HCT116 (cell line): ENCODE results near the gene TRAF3IP1. TPM values are rescaled to one million over a fixed set of nuclear protein-coding genes. Genes with fewer than 3 reads are reported as not detected.

ENCODE experiments used
- ATAC-seq: fragments of 200-7000 bp; cut with Tn5 transposase; 2 replicates; pipeline ENCODE4 v1.9.1; 2020; ENCODE audit warnings: mild to moderate bottlenecking, moderate library complexity
- BruUV-seq: library from RNA; stranded (reverse); fragments of 400-500 nt; replicated peaks from 2 replicates; lab custom pipeline; 2021; lab: Mats Ljungman, UMichigan
- CTCF ChIA-PET: fragments of 300-600 bp; sonication (Branson Sonifier 250); formaldehyde crosslinking; loops from one replicate; lab custom pipeline; 2021; ENCODE audit warnings: antibody characterized with exemption; lab: Charles Lee
- POLR2A ChIA-PET: fragments of 300-600, 350-600 bp; sonication (Branson Sonifier 250); formaldehyde crosslinking; loops from one replicate; lab custom pipeline; 2021; ENCODE audit warnings: antibody characterized with exemption; lab: Charles Lee
- RAD21 ChIA-PET, 2 experiments: fragments of 300-600 bp; sonication (Branson Sonifier 250); formaldehyde crosslinking; loops; one replicate each; lab custom pipeline; 2023; ENCODE audit warnings: low total read pairs in 2 of 2; ENCODE audit not compliant: uncharacterized antibody in 2 of 2, unreplicated experiment in 2 of 2, low non-redundant PET in 1 of 2; lab: Charles Lee
- DNase-seq: peaks from one replicate; pipeline ENCODE4 v3.0.0-alpha.2; 2010; ENCODE audit warnings: low read depth, low spot score
- H2AFZ ChIP-seq: fragments of 200-600 bp; shearing (Covaris generic), sonication (generic); 2 replicates; pipeline ENCODE4 v1.6.1; 2017; ENCODE audit warnings: low read depth, mixed run types, mixed read lengths, antibody characterized with exemption, low read length; ENCODE audit not compliant: poor library complexity, severe bottlenecking
- H3K27ac ChIP-seq: 2 replicates; pipeline ENCODE4 v1.5.1; 2012; ENCODE audit warnings: low read depth, low read length
- H3K27me3 ChIP-seq: fragments of 200-600 bp; sonication (generic); 2 replicates; pipeline ENCODE4 v1.6.1; 2016; ENCODE audit warnings: mixed run types, low read length, mixed read lengths; ENCODE audit not compliant: insufficient read depth
- H3K36me3 ChIP-seq, 2 experiments: fragments of 200-500 bp in 1 of 2; fragments of 200-600 bp in 1 of 2; sonication (Bioruptor generic) in 1 of 2; sonication (generic) in 1 of 2; 2 replicates each; pipeline versions ENCODE4 v1.5.1 to v1.6.1; 2014 to 2016; ENCODE audit warnings: low read length in 2 of 2, inconsistent platforms in 1 of 2, mixed read lengths in 1 of 2, mixed run types in 1 of 2; ENCODE audit not compliant: insufficient read depth in 2 of 2, control insufficient read depth in 1 of 2
- H3K4me1 ChIP-seq, 2 experiments: fragments of 200-600 bp in 1 of 2; sonication (generic) in 1 of 2; 2 replicates each; pipeline versions ENCODE4 v1.5.1 to v1.6.1; 2012 to 2017; ENCODE audit warnings: low read length in 2 of 2, inconsistent platforms in 1 of 2, mild to moderate bottlenecking in 1 of 2, mixed read lengths in 1 of 2, mixed run types in 1 of 2, moderate library complexity in 1 of 2; ENCODE audit not compliant: insufficient read depth in 2 of 2, control insufficient read depth in 1 of 2
- H3K4me2 ChIP-seq: fragments of 200-600 bp; sonication (generic); 2 replicates; pipeline ENCODE4 v1.6.1; 2017; ENCODE audit warnings: mixed run types, low read length, mixed read lengths
- H3K4me3 ChIP-seq, 2 experiments: fragments of 200-600 bp in 1 of 2; sonication (generic) in 1 of 2; replicated peaks in 1 of 2; 2 replicates each; pipeline ENCODE4 v1.5.1; 2011 to 2016; ENCODE audit warnings: low read length in 2 of 2, control low read depth in 1 of 2, low read depth in 1 of 2, mild to moderate bottlenecking in 1 of 2, mixed read lengths in 1 of 2, mixed run types in 1 of 2
- H3K79me2 ChIP-seq: fragments of 200-600 bp; sonication (generic); 2 replicates; pipeline ENCODE4 v1.6.1; 2017; ENCODE audit warnings: mild to moderate bottlenecking, mixed run types, low read length, moderate library complexity, mixed read lengths; ENCODE audit not compliant: insufficient read depth
- H3K9ac ChIP-seq: fragments of 200-600 bp; sonication (generic); 2 replicates; pipeline ENCODE4 v1.6.1; 2016; ENCODE audit warnings: low read length, mixed read lengths
- H3K9me2 ChIP-seq: fragments of 200-600 bp; sonication (generic), shearing (Covaris generic); 2 replicates; pipeline ENCODE4 v1.6.1; 2017; ENCODE audit warnings: mixed run types, mild to moderate bottlenecking, moderate library complexity; ENCODE audit not compliant: insufficient read depth
- H3K9me3 ChIP-seq, 2 experiments: fragments of 200-500 bp in 1 of 2; fragments of 200-600 bp in 1 of 2; sonication (Bioruptor generic) in 1 of 2; sonication (generic) in 1 of 2; 2 replicates each; pipeline ENCODE4 v1.6.1; 2014 to 2017; ENCODE audit warnings: low read length in 2 of 2, mixed read lengths in 2 of 2, inconsistent platforms in 1 of 2, low read depth in 1 of 2, mild to moderate bottlenecking in 1 of 2, mixed run types in 1 of 2, moderate library complexity in 1 of 2; ENCODE audit not compliant: control insufficient read depth in 1 of 2, insufficient read depth in 1 of 2
- H4K20me1 ChIP-seq: fragments of 200-600 bp; sonication (generic), shearing (Covaris generic); 2 replicates; pipeline ENCODE4 v1.6.1; 2017; ENCODE audit warnings: mixed run types, mild to moderate bottlenecking, moderate library complexity; ENCODE audit not compliant: insufficient read depth
- CBX3 ChIP-seq: IDR thresholded peaks from 2 replicates; pipeline ENCODE4 v1.6.1; 2012; ENCODE audit warnings: low read depth
- CTCF ChIP-seq, 3 experiments: fragments of 200-600 bp in 1 of 3; sonication (generic) in 1 of 3; IDR thresholded peaks in 2 of 3; conservative IDR thresholded peaks in 1 of 3; 2 replicates each; pipeline ENCODE4 v1.5.1; 2012 to 2017; ENCODE audit warnings: low read depth in 2 of 3, low read length in 2 of 3, antibody characterized with exemption in 1 of 3, borderline replicate concordance in 1 of 3, control low read depth in 1 of 3, mild to moderate bottlenecking in 1 of 3, mixed read lengths in 1 of 3, mixed run types in 1 of 3, moderate library complexity in 1 of 3; ENCODE audit not compliant: insufficient read depth in 1 of 3
- EZH2phosphoT487 ChIP-seq: fragments of 200-600 bp; IDR thresholded peaks from 2 replicates; pipeline ENCODE4 v1.6.1; 2018; ENCODE audit warnings: antibody characterized with exemption, borderline replicate concordance
- REST ChIP-seq: IDR thresholded peaks from 2 replicates; pipeline ENCODE4 v1.6.1; 2012; ENCODE audit warnings: low read depth
- intact Hi-C: fragments of 100-400 bp; cut with micrococcal nuclease; formaldehyde crosslinking; loops from 2 replicates; pipeline ENCODE4 v1.10.0; 2022
- total RNA-seq: library from RNA; stranded (reverse); gene quantifications from one replicate; pipeline ENCODE4 v1.2.1, GENCODE V29; 2021; ENCODE audit not compliant: unreplicated experiment
- TF ChIP-seq, protein P1 (sequence below): IDR thresholded peaks from 2 replicates; pipeline ENCODE4 v1.6.1; 2012
- TF ChIP-seq, protein P2 (sequence below): IDR thresholded peaks from 2 replicates; pipeline ENCODE4 v1.6.1; 2011; ENCODE audit warnings: mild to moderate bottlenecking, low read length, moderate library complexity; ENCODE audit not compliant: insufficient replicate concordance; ENCODE audit errors: extremely low read depth

Gene TRAF3IP1
- total RNA-seq, 1 experiment from 2014 or later = 19.4 TPM

- TF ChIP-seq, protein P1, sequence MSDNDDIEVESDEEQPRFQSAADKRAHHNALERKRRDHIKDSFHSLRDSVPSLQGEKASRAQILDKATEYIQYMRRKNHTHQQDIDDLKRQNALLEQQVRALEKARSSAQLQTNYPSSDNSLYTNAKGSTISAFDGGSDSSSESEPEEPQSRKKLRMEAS = no peak
- TF ChIP-seq CTCF (IDR thresholded peaks at IDR 0.05 in 2 of 3, conservative IDR thresholded peaks at IDR 0.05 in 1 of 3; ENCODE audit: borderline replicate concordance in 1 of 3, insufficient read depth in 1 of 3, low read depth in 2 of 3, low read length in 2 of 3) (no peak), CBX3 (no peak)
- POLR2A ChIA-PET = no interaction called here
These were observed 49.9 kb downstream of the TRAF3IP1 start for GRCh38 chr2:238370094-238370822.

DNA sequence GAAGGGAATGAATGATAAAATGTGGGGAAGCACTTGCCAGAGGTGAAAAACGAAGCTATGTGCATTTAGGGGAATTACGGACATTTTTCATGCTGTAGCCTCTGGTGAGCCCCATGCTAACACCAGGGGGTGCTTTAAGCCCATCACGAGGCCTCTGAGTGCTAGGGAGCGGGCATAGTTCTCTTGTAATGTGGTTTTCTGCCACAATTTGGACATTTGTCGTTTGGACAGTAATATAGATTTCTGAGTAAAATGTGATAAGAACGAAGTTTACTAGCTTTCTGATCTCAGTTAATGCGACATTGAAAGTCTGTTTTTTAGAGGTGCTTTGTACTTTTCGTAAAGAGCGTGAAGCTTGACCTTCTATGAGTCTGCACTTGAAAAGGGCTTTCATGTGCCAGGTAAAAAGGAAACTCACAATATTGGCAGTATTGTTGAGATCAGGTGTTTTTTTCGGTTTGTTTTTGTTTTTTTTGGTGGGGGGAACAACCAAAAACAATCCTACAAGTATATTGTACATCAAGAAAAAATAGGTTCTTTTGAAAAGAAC, 50.6 kb downstream of the TRAF3IP1 start:
- ChIA-PET CTCF (interaction anchor here (0.6 to 5.2 kb wide), 16 partner anchors 13 to 735 kb away, joined by 3 to 22 read pairs (median 3); no protein-coding TSS in a partner anchor), RAD21 (no interaction called here), POLR2A (no interaction called here)
- ATAC-seq (peak; percentile 93), DNase-seq (peak; percentile 36)
- no peaks in the 10 kb centered on the region for H3K79me2 ChIP-seq
- H2AFZ ChIP-seq = no peak overlapping the region
- H3K36me3 ChIP-seq = no peaks in the 10 kb centered on the region
- no peak overlapping the region for H3K4me3 ChIP-seq
- H3K27ac ChIP-seq = no peak overlapping the region
- no peaks in the 10 kb centered on the region for H4K20me1 ChIP-seq
- no peaks in the 10 kb centered on the region for H3K27me3 ChIP-seq
- intact Hi-C loops = loop anchor here (1.0 to 2.0 kb wide), 4 partner anchors 68 to 600 kb away; no protein-coding TSS in a partner anchor
- no peaks in the 10 kb centered on the region for H3K4me1 ChIP-seq
- no peak overlapping the region for H3K9ac ChIP-seq
- no peaks in the 10 kb centered on the region for H3K9me2 ChIP-seq
- no peaks in the 10 kb centered on the region for H3K9me3 ChIP-seq
- no peak overlapping the region for H3K4me2 ChIP-seq
- no TSS peak for BruUV-seq
- TF ChIP-seq REST (no peak), EZH2phosphoT487 (no peak)
- TF ChIP-seq, protein P2, sequence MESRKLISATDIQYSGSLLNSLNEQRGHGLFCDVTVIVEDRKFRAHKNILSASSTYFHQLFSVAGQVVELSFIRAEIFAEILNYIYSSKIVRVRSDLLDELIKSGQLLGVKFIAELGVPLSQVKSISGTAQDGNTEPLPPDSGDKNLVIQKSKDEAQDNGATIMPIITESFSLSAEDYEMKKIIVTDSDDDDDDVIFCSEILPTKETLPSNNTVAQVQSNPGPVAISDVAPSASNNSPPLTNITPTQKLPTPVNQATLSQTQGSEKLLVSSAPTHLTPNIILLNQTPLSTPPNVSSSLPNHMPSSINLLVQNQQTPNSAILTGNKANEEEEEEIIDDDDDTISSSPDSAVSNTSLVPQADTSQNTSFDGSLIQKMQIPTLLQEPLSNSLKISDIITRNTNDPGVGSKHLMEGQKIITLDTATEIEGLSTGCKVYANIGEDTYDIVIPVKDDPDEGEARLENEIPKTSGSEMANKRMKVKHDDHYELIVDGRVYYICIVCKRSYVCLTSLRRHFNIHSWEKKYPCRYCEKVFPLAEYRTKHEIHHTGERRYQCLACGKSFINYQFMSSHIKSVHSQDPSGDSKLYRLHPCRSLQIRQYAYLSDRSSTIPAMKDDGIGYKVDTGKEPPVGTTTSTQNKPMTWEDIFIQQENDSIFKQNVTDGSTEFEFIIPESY = no peak
- TF ChIP-seq, protein P1 = no peak

More at GRCh38 chr2:238370094-238370822, 49.9 kb downstream of the TRAF3IP1 start:
- H3K9ac ChIP-seq = no peak overlapping the region
- intact Hi-C loops = loop anchor here (1.0 to 2.0 kb wide), 4 partner anchors 69 to 601 kb away; no protein-coding TSS in a partner anchor
- BruUV-seq = no TSS peak
- no peak for DNase-seq
- no peak overlapping the region for H3K4me2 ChIP-seq
- H4K20me1 ChIP-seq = no peaks in the 10 kb centered on the region
- no peak overlapping the region for H2AFZ ChIP-seq
- ChIA-PET CTCF (interaction anchor here (0.6 to 5.2 kb wide), 17 partner anchors 12 to 736 kb away, joined by 3 to 22 read pairs (median 3); no protein-coding TSS in a partner anchor), RAD21 (no interaction called here)
- H3K79me2 ChIP-seq = no peaks in the 10 kb centered on the region
- H3K9me3 ChIP-seq = no peaks in the 10 kb centered on the region
- no peak overlapping the region for H3K27ac ChIP-seq
- H3K27me3 ChIP-seq = no peaks in the 10 kb centered on the region
- no peaks in the 10 kb centered on the region for H3K4me1 ChIP-seq
- no peaks in the 10 kb centered on the region for H3K9me2 ChIP-seq
- no peaks in the 10 kb centered on the region for H3K36me3 ChIP-seq
- ATAC-seq = peak; percentile 9; the same call in 1 of the 2 replicates
- H3K4me3 ChIP-seq = no peak overlapping the region
